Fibroblast of lung (primary cell): ENCODE results near the gene IGF1. TPM values are rescaled to one million over a fixed set of nuclear protein-coding genes. Genes with fewer than 3 reads are reported as not detected.

ENCODE experiments used
- DNase-seq, 2 donors: peaks; one replicate each; pipeline versions ENCODE4 v3.0.0 to v3.0.0-alpha.2; 2010; ENCODE audit warnings: low read depth in 2 of 2
- H2AFZ ChIP-seq: 2 replicates; pipeline ENCODE4 v1.5.1; 2012; ENCODE audit warnings: low read length, control low read depth, inconsistent platforms
- H3K27ac ChIP-seq: 2 replicates; pipeline ENCODE4 v1.5.1; 2011; ENCODE audit warnings: low read length, control low read depth; ENCODE audit not compliant: insufficient read depth
- H3K27me3 ChIP-seq: 2 replicates; pipeline ENCODE4 v1.5.1; 2011; ENCODE audit warnings: mild to moderate bottlenecking, low read length; ENCODE audit not compliant: control insufficient read depth, insufficient read depth
- H3K36me3 ChIP-seq: 2 replicates; pipeline ENCODE4 v1.5.1; 2011; ENCODE audit warnings: low read length; ENCODE audit not compliant: control insufficient read depth, insufficient read depth
- H3K4me1 ChIP-seq: 2 replicates; pipeline ENCODE4 v1.5.1; 2011; ENCODE audit warnings: low read length; ENCODE audit not compliant: control insufficient read depth, insufficient read depth; ENCODE audit errors: extremely low read depth
- H3K4me2 ChIP-seq: 2 replicates; pipeline ENCODE4 v1.5.1; 2011; ENCODE audit warnings: low read length, control low read depth; ENCODE audit not compliant: insufficient read depth; ENCODE audit errors: extremely low read depth
- H3K4me3 ChIP-seq, 4 experiments: fragments of 200-600 bp in 1 of 4; sonication (generic) in 1 of 4; replicated peaks in 1 of 4; 2 replicates each; pipeline ENCODE4 v1.5.1; 2011 to 2016; ENCODE audit warnings: low read length in 4 of 4, low read depth in 3 of 4, mild to moderate bottlenecking in 3 of 4, control low read depth in 2 of 4, inconsistent platforms in 1 of 4, mixed read lengths in 1 of 4; ENCODE audit not compliant: insufficient read depth in 1 of 4; ENCODE audit errors: control extremely low read depth in 1 of 4
- H3K79me2 ChIP-seq: 2 replicates; pipeline ENCODE4 v1.5.1; 2012; ENCODE audit warnings: mild to moderate bottlenecking, low read length, inconsistent platforms; ENCODE audit not compliant: control insufficient read depth, insufficient read depth
- H3K9ac ChIP-seq: 2 replicates; pipeline ENCODE4 v1.5.1; 2011; ENCODE audit warnings: mild to moderate bottlenecking, low read length, control low read depth; ENCODE audit not compliant: insufficient read depth
- H3K9me3 ChIP-seq: 2 replicates; pipeline ENCODE4 v1.5.1; 2012; ENCODE audit warnings: low read depth, low read length; ENCODE audit not compliant: control insufficient read depth, insufficient read depth
- H4K20me1 ChIP-seq: 2 replicates; pipeline ENCODE4 v1.5.1; 2011; ENCODE audit warnings: low read length; ENCODE audit not compliant: control insufficient read depth, insufficient read depth; ENCODE audit errors: extremely low read depth
- EZH2 ChIP-seq: IDR thresholded peaks from 2 replicates; pipeline ENCODE4 v1.5.1; 2012; ENCODE audit warnings: low read length, control low read depth, mild to moderate bottlenecking; ENCODE audit errors: missing control alignments
- polyA plus RNA-seq, 2 donors: library from polyadenylated mRNA; depleted of rRNA in 1 of 2; stranded (reverse) in 1 of 2; unstranded in 1 of 2; fragments of >200 nt; gene quantifications; 2 replicates each; pipeline ENCODE4 v1.2.1, GENCODE V29; 2011 to 2012; ENCODE audit warnings: missing spikeins in 1 of 2
- total RNA-seq: library from RNA; depleted of rRNA; stranded (reverse); fragments of >200 nt; gene quantifications from 2 replicates; pipeline ENCODE4 v1.2.1, GENCODE V29; 2014
- TF ChIP-seq, protein P1 (sequence below), 2 donors: IDR thresholded peaks in 1 of 2; conservative IDR thresholded peaks in 1 of 2; 1 replicate in 1 of 2; 2 replicates in 1 of 2; pipeline ENCODE4 v1.5.1; 2011 to 2012; ENCODE audit warnings: low read length in 2 of 2, control low read depth in 1 of 2, inconsistent platforms in 1 of 2, low read depth in 1 of 2, mild to moderate bottlenecking in 1 of 2

Gene IGF1
- total and polyA plus RNA-seq, 2 donors (not counting 1 experiment from before 2014, with no cell fraction given): 0.05 to 0.83 TPM

DNA sequence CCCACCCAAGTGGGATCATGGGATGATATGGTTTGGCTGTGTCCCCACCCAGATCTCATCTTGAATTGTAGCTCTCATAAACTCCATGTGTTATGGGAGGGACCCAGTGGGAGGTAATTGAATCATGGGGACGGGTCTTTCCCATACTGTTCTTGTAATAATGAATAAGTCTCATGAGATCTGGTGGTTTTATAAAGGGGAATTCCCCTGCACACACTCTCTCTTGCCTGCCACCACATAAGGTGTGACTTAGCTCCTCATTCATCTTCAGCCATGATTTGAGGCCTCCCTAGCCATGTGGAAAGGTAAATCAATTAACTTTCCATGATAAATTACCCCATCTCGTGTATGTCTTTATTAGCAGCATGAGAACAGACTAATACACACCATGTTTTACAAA is 109.2 kb downstream of the IGF1 start:
- TF ChIP-seq, protein P1, sequence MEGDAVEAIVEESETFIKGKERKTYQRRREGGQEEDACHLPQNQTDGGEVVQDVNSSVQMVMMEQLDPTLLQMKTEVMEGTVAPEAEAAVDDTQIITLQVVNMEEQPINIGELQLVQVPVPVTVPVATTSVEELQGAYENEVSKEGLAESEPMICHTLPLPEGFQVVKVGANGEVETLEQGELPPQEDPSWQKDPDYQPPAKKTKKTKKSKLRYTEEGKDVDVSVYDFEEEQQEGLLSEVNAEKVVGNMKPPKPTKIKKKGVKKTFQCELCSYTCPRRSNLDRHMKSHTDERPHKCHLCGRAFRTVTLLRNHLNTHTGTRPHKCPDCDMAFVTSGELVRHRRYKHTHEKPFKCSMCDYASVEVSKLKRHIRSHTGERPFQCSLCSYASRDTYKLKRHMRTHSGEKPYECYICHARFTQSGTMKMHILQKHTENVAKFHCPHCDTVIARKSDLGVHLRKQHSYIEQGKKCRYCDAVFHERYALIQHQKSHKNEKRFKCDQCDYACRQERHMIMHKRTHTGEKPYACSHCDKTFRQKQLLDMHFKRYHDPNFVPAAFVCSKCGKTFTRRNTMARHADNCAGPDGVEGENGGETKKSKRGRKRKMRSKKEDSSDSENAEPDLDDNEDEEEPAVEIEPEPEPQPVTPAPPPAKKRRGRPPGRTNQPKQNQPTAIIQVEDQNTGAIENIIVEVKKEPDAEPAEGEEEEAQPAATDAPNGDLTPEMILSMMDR (conservative IDR thresholded peaks at IDR 0.05 in 1 of 2, IDR thresholded peaks at IDR 0.05 in 1 of 2; ENCODE audit: low read depth in 1 of 2, low read length in 2 of 2): no peak
- TF ChIP-seq EZH2: no peak
- no peak overlapping the region for H3K4me3 ChIP-seq
- no peak for DNase-seq
- H3K9me3 ChIP-seq: no peaks in the 10 kb centered on the region
- no peaks in the 10 kb centered on the region for H3K27me3 ChIP-seq
- H3K4me1 ChIP-seq: no peaks in the 10 kb centered on the region
- no peaks in the 10 kb centered on the region for H3K36me3 ChIP-seq
- H4K20me1 ChIP-seq: no peaks in the 10 kb centered on the region
- H3K9ac ChIP-seq: no peak overlapping the region
- no peaks in the 10 kb centered on the region for H3K79me2 ChIP-seq
- H3K4me2 ChIP-seq: no peak overlapping the region
- no peak overlapping the region for H3K27ac ChIP-seq
- H2AFZ ChIP-seq: no peak overlapping the region

GRCh38 chr12:102369876-102370275 is 110.5 kb downstream of the IGF1 start:
- Histone ChIP-seq H3K9me3 (no peaks in the 10 kb centered on the region), H4K20me1 (no peaks in the 10 kb centered on the region), H2AFZ (no peak overlapping the region), H3K79me2 (no peaks in the 10 kb centered on the region), H3K4me2 (no peak overlapping the region), H3K9ac (no peak overlapping the region), H3K27ac (no peak overlapping the region), H3K27me3 (no peaks in the 10 kb centered on the region), H3K4me1 (no peaks in the 10 kb centered on the region), H3K4me3 (no peak overlapping the region), H3K36me3 (no peaks in the 10 kb centered on the region)
- DNase-seq: no peak
- TF ChIP-seq, protein P1 (conservative IDR thresholded peaks at IDR 0.05 in 1 of 2, IDR thresholded peaks at IDR 0.05 in 1 of 2; ENCODE audit: low read depth in 1 of 2, low read length in 2 of 2): no peak
- no peak for TF ChIP-seq EZH2

- H3K9me3 ChIP-seq: no peaks in the 10 kb centered on the region
- TF ChIP-seq, protein P1 (conservative IDR thresholded peaks at IDR 0.05 in 1 of 2, IDR thresholded peaks at IDR 0.05 in 1 of 2; ENCODE audit: low read depth in 1 of 2, low read length in 2 of 2): no peak
- TF ChIP-seq EZH2: no peak
- H3K27me3 ChIP-seq: no peaks in the 10 kb centered on the region
- no peak overlapping the region for H2AFZ ChIP-seq
- H3K4me1 ChIP-seq: no peaks in the 10 kb centered on the region
- H3K4me2 ChIP-seq: no peak overlapping the region
- H3K36me3 ChIP-seq: no peaks in the 10 kb centered on the region
- no peak overlapping the region for H3K9ac ChIP-seq
- H3K79me2 ChIP-seq: no peaks in the 10 kb centered on the region
- DNase-seq: no peak
- H3K27ac ChIP-seq: no peak overlapping the region
- H3K4me3 ChIP-seq: no peak overlapping the region
- no peaks in the 10 kb centered on the region for H4K20me1 ChIP-seq
These were observed 115.0 kb downstream of the IGF1 start for GRCh38 chr12:102365365-102365764.
